ENCODE measurements around the gene RBFOX2.

DNA sequence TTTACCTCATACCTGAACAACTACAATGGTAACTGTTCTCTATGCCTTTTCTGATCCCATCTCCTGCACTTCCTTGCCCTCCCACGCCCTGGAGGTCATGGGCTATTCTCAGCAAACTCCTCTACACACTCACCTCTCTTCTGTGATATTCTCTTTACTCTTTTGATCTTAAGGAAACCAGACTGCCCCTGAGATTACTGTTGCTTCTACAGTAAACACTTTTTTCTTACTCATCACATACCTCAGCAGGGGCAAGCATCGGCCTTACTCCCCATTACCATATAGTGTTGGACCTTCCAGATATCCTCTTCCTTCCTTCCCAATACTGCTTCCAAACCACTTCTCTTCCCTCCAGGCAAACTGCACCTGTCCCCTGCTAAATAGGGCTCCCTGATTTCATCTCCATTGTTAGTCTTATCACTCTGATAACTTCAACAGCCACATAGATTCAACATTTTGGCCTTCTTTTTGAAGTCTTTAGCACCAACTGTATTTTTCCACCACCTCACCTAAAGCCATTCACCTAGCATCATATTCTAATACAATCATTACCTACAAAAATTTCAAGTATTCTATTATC lies 141.2 kb downstream of the RBFOX2 start:
- TF ChIP-seq EP300 (IDR thresholded peaks at IDR 0.05; ENCODE audit: borderline replicate concordance) (no peak), TAF1 (IDR thresholded peaks at IDR 0.05; ENCODE audit: low read depth) (no peak), RAD21 (IDR thresholded peaks at IDR 0.05; ENCODE audit: low read depth) (no peak), CEBPB (IDR thresholded peaks at IDR 0.05) (no peak), TCF12 (IDR thresholded peaks at IDR 0.05; ENCODE audit: low read depth) (no peak), FOXM1 (IDR thresholded peaks at IDR 0.05; ENCODE audit: borderline replicate concordance, low read depth) (no peak), TEAD4 (IDR thresholded peaks at IDR 0.05) (no peak), EGR1 (IDR thresholded peaks at IDR 0.05) (no peak)
- TF ChIP-seq, protein P1, sequence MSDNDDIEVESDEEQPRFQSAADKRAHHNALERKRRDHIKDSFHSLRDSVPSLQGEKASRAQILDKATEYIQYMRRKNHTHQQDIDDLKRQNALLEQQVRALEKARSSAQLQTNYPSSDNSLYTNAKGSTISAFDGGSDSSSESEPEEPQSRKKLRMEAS (IDR thresholded peaks at IDR 0.05) = no peak

All from Ishikawa (cell line).